NCI-H1417 (cell line): ENCODE results near the gene GNGT1.
"Not testable (repeated sequence)": the region's sequence is repeated elsewhere in the genome, so short reads cannot be mapped to it uniquely, and the experiment has no call there.

ENCODE experiments used
- DNase-seq, 3 experiments: peaks; one replicate each; lab custom pipeline; 2025; lab: John Stamatoyannopoulos, UW

The GNGT1 gene

GRCh38 chr7:93910076-93910994 is 4.0 kb downstream of the GNGT1 start:
- no peak for DNase-seq

GRCh38 chr7:93911242-93911641 is 4.9 kb downstream of the GNGT1 start:
- DNase-seq: not testable (repeated sequence)

- DNase-seq: peak in 1 of 3 experiments; percentile 6
These were observed 5.3 kb downstream of the GNGT1 start for GRCh38 chr7:93911661-93912060.

- DNase-seq: no peak
These were observed 6.8 kb downstream of the GNGT1 start for GRCh38 chr7:93913197-93913596.

DNA sequence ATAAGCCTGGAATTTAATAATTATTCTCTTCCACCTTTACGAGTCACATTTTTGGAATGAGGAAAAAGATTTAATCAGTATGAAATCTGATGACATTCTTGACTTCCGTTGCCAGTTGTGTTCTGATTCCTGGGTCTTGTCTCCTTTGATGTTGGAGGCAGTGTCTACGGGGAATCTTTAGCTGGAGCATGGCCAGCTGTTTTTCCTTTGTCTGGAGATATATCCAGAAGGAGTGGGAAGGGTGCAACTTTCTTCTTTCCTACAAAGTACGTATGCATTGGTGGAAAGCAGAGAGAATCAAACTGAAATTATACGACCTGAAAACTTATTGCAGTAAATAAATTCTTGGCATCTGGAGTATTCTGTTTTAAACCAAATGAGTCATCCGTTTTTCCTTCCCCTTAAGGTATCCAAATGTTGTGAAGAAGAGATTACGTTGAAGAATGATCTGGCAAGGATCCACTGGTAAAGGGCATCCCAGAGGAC is 8.3 kb downstream of the GNGT1 start:
- DNase-seq: no peak

DNA sequence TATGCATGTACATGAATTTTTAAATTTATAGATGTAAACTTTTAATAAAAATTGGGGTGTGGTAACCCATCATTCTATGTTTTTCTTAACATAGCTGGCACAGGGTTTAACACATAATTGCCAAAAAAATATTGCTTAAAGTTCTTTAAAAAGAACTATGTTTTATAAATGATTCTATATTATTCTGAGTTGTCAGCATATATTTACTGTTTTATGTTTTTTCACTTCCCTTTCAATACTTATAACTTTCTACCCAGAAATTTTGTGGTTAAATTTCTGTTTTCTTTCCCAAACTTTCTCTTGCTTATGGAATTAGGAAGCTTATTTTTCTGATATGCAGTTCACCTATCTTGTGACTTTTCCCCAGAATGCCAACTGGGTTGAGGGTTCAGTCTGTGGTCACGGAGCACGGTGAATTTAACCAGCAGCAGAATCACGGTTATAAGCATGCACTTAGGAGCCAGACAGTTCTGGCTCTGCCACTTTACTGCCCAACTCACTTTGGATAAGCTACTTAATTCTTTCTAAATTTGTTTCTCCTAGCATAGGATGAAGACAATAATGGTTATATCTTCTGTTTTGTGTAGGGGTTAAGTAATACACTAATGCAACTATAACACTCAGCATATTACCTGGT is 9.0 kb downstream of the GNGT1 start:
- not testable (repeated sequence) for DNase-seq

- DNase-seq: peak in 1 of 3 experiments; percentile 9
These were observed 9.5 kb downstream of the GNGT1 start for GRCh38 chr7:93915888-93916287.

DNA sequence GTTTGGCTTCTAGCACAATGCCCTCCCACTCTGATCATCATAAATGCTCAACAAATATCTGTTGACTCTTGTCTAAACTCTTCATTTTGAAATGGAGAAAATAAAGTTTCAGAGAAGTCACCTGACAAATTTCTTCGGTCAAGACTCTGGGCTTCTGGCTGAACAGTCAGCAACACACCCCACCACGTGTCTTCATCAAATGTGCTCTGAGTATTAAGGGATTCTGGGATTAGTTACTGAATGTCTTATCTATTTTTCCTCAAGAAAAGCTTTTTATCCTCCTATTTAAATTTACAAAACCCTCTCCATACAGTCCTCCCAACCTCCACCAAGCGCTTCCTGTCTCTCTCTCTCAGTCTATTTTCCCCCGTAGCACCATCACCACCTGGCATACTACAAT is 9.9 kb downstream of the GNGT1 start:
- not testable (repeated sequence) for DNase-seq

DNA sequence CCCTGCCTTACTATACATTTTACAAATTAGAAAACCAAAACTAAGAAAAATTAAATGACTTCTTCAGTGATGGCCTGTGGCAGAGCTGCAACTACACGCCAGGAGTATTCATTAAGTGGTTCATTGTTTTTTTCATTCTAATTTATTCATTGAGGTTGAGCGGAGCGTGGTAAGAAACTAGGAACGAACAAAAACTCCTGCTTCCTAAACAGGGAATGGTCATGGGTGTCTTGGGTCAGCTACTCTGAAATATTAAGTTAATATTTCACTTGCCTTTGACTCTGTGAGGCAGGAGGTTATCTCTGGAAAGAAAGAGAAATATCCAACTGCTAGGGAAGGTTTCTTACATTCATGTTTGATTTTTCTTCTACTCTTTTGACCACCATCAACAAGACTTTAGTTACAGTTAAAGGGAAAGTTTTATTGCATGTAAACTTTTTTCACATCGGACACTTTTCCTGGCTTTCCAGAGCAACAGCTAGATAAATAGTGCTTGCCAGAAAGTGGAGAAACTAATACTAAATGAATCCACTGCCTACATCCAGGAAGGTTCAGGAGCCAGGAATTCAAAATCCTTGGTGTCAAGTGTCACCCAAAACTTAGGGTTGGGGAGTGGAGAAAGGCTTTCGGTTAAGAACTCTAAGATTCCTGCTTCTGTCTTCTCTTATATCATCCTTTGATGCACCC is 14.3 kb downstream of the GNGT1 start:
- no peak for DNase-seq

- DNase-seq: no peak
These were observed 14.8 kb downstream of the GNGT1 start for GRCh38 chr7:93921186-93921585.

DNA sequence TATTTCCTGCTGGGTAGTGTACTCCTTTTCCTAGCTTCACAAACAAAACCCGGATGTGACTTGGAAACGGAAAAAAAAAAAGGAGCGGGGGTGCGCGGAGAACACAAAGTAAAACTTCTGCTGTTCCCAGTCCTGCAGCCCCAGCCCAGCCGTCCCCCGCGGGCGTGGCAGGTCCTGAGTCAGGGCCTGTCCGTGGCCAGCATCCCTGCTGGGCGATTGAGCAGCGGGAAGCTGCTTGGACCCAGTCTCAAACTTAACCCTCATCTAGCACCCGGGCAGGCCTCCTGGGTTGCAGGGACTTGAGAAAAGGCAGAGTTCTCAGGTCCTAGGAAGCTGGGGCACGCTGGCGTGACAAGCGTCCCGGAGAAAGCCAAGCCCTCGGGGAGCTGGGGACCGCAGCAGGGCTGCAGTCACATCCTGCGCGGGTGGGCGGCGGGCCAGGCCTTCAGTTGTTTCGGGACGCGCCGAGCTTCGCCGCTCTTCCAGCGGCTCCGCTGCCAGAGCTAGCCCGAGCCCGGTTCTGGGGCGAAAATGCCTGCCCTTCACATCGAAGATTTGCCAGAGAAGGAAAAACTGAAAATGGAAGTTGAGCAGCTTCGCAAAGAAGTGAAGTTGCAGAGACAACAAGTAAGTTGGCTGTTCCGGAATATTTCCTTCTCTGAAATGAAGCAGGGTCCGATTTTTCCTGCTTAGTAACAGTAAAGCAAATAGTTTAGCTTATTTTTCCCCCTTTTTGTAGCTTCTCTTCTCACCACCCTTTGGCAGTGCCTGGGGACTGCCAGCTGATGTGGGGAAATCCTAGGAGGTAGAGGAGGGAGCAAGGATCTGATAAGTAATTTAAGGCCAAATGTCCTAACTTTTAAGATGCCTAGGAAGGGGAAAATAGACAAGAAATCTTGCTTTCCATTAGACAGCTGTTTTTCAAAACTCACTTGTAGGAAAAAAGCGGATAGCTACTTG is 15.5 kb downstream of the GNGT1 start, which contains the start of gene GNG11:
Gene GNG11 (plus strand): TSS at position 129 of the 960 bp plus-strand sequence. CDS start 403 bp downstream, at position 532.
- no peak for DNase-seq

DNA sequence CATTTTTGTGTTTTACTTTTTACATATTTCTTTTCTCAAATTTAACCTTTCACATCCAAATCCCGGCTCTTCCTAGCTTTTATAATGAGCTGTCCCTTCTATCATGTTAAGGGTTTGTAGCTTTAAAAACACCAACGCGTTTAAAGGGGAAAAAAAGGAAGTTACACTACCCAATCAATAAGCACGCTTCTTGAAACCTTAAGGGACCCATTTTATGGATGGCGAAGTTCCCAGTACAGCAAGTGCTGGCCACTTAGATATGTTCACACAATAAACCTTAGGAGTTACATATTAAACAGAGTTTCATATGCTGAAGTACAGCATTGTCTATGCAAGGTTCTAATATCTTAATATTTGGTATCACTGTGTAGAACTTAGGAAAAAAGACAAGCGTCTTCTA is 16.9 kb downstream of the GNGT1 start:
- no peak for DNase-seq

DNA sequence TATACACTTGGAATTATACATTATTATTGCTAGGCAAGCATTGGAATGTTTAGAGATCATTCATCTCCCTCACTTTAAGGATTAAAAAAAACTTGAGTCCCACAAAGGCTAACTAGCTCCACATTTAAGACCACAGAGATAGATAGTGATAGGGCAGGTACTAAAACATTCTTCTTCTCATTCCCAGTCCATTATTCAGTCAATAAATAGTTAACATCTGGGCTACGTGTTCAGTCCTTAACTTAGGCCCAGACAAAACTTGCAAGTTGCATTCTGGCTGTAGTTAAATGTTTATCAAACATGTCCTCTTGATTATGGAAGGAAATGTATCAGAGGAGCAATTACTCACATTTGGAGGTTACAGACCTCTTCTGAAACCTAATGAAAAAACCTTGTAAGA is 17.6 kb downstream of the GNGT1 start:
- no peak for DNase-seq

GRCh38 chr7:93926800-93927199 is 20.4 kb downstream of the GNGT1 start:
- no peak for DNase-seq

- no peak for DNase-seq
These were observed 21.2 kb downstream of the GNGT1 start for GRCh38 chr7:93927585-93927984.

DNA sequence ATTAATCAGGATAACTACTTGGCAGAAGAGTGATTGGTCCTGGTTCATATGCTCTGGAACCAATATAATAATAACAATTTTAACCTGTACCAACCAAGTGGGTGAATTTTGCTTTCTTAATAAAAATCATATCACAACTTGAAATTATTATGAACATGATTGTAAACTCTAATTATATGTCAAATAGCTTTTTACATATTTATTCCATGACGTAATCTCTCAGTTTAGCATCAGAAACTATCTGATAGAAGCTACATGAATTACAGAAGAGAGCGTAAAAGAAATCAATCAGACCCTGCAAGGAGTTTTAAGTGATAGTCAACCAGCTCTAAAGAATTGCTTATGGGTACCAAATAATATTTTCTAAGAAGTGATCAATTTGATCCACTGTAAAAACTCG is 25.3 kb downstream of the GNGT1 start:
- no peak for DNase-seq

GRCh38 chr7:93933156-93933555 is 26.8 kb downstream of the GNGT1 start:
- no peak for DNase-seq

DNA sequence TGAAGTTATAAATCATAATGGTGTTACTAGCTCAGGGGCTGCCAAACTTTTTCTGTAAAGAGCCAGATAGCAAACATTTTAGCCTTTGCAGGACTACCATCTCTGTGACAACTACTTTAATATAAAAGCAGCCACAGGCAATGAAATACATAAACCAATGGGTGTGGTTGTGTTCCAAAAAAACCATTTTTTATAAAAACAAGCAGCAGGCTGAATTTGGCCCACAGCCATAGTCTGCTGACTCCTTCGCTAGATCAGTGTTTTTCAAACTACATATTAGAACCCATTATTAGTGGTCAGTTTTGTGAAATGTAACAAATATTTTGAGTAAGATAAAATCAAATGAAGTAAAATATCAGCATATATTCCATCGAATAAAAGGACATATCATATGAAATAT is 28.7 kb downstream of the GNGT1 start:
- DNase-seq: no peak

- no peak for DNase-seq
These were observed 31.5 kb downstream of the GNGT1 start for GRCh38 chr7:93937818-93938217.

DNA sequence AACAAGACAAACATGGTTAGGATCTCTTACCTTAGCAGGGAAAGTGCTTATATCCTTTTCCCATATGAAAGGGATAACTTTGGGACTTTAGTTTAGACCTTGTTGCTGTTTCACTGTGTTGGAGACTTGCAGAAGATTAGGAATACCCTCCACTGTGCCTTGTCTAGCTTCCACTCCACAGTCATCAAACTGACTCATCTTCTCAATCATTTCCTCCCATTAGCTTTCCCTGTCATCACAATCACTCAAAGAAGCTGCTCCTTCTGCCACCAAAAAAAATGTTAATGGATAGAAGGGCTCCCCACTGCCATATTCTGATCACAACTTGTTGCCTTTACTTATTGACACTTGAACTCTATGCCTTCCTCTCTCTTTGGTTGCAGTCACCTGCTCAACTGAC is 31.9 kb downstream of the GNGT1 start:
- DNase-seq: no peak

DNA sequence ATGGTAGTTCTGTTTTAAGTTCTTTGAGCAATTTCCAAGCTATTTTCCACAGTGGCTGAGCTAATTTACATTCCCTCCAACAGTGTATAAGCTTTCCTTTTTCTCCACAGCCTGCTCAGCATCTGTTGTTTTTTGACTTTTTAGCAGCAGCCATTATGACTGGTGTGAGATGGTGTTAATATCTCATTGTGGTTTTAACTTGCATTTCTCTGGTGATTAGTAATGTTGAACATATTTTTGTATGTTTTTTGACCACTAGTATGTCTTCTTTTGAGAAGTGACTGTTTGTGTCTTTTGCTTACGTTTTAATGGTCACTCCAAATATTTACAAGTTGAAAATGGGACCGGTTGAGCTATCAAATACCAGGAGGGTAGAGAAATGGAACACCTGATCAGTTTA is 35.6 kb downstream of the GNGT1 start:
- DNase-seq: no peak
